Tibial nerve (tissue), 4 donors: ENCODE measurements around the gene DUSP1. TPM values are rescaled to one million over a fixed set of nuclear protein-coding genes. Genes with fewer than 3 reads are reported as not detected.

Experiments
- DNase-seq, 2 donors: peaks; one replicate each; pipeline ENCODE4 v3.0.0-alpha.2; 2019; ENCODE audit warnings: low spot score in 2 of 2
- H3K27ac ChIP-seq, 4 donors: fragments of 200-600 bp; sonication (generic) in 3 of 4; one replicate each; pipeline ENCODE4 v1.5.1; 2017 to 2019; ENCODE audit warnings: mild to moderate bottlenecking in 1 of 4
- H3K27me3 ChIP-seq, 2 donors: fragments of 200-600 bp; sonication (generic) in 1 of 2; one replicate each; pipeline versions ENCODE4 v1.5.1 to v1.6.0; 2017 to 2019
- H3K36me3 ChIP-seq, 3 donors: fragments of 200-600 bp; sonication (generic); one replicate each; pipeline ENCODE4 v1.5.1; 2018 to 2019
- H3K4me1 ChIP-seq, 4 donors: fragments of 200-600 bp; sonication (generic) in 3 of 4; one replicate each; pipeline ENCODE4 v1.5.1; 2017 to 2019
- H3K4me3 ChIP-seq, 4 donors: fragments of 200-600 bp; sonication (generic) in 3 of 4; one replicate each; pipeline ENCODE4 v1.5.1; 2017 to 2019; ENCODE audit warnings: mild to moderate bottlenecking in 1 of 4, moderate library complexity in 1 of 4
- H3K9me3 ChIP-seq, 4 donors: fragments of 200-600 bp; sonication (generic) in 3 of 4; one replicate each; pipeline ENCODE4 v1.5.1; 2017 to 2019
- CTCF ChIP-seq, 5 experiments: fragments of 200-600 bp in 3 of 5; fragments of 450-650 bp in 2 of 5; sonication (generic) in 3 of 5; IDR thresholded peaks; one replicate each; pipeline ENCODE4 v1.5.1; 2016 to 2019; ENCODE audit warnings: antibody characterized with exemption in 5 of 5, mild to moderate bottlenecking in 3 of 5, moderate library complexity in 2 of 5
- EP300 ChIP-seq, 2 donors: sonication (generic); formaldehyde crosslinking; IDR thresholded peaks; one replicate each; pipeline ENCODE4 v1.6.1; 2017; ENCODE audit warnings: antibody characterized with exemption in 2 of 2, mild to moderate bottlenecking in 1 of 2
- POLR2A ChIP-seq, 2 donors: fragments of 450-650 bp; IDR thresholded peaks; one replicate each; pipeline ENCODE4 v1.6.1; 2017; ENCODE audit warnings: antibody characterized with exemption in 2 of 2, mild to moderate bottlenecking in 2 of 2, moderate library complexity in 2 of 2
- WGBS, 2 donors: methylation state at CpG; one replicate each; pipeline ENCODE4 v1.1.5; 2018; 5-methylcytosine and 5-hydroxymethylcytosine counted together
- small RNA-seq: library from RNA; depleted of rRNA; stranded (forward); fragments of <200 nt; gene quantifications from one replicate; pipeline ENCODE3, GENCODE V24; 2016
- total RNA-seq, 4 donors: library from RNA; depleted of rRNA; stranded (reverse); fragments of >200 nt; gene quantifications; one replicate each; pipeline ENCODE4 v1.1.0, GENCODE V29; 2016

The DUSP1 gene
- total RNA-seq, 4 donors from 2014 or later: 1,787 to 2,412 (median 1,885) TPM

- 93 to 95% methylated on average over 4 of the region's 4 CpGs for WGBS, 2 donors
- H3K27me3 ChIP-seq: no peaks in the 10 kb centered on the region
- H3K9me3 ChIP-seq: no peaks in the 10 kb centered on the region
- no peaks in the 10 kb centered on the region for H3K36me3 ChIP-seq
- DNase-seq: no peak
- TF ChIP-seq POLR2A (IDR thresholded peaks at IDR 0.05) (no peak), EP300 (IDR thresholded peaks at IDR 0.05) (no peak), CTCF (IDR thresholded peaks at IDR 0.05) (no peak)
- H3K4me3 ChIP-seq: no peak overlapping the region
- H3K27ac ChIP-seq: no peak overlapping the region
- peaks cover 0 to 65% (median 28%) of the 10 kb centered on the region in 4 donors for H3K4me1 ChIP-seq
Measured at GRCh38 chr5:172719211-172719610, 51.8 kb downstream of the DUSP1 start.

- Histone ChIP-seq H3K27me3 (no peaks in the 10 kb centered on the region), H3K4me3 (no peak overlapping the region), H3K4me1 (peaks cover 0 to 65% (median 30%) of the 10 kb centered on the region in 4 donors), H3K27ac (no peak overlapping the region), H3K36me3 (no peaks in the 10 kb centered on the region), H3K9me3 (no peaks in the 10 kb centered on the region)
- no peak for DNase-seq
- WGBS, 2 donors: 98 to 99% methylated on average over 3 of the region's 3 CpGs
- TF ChIP-seq POLR2A (IDR thresholded peaks at IDR 0.05) (no peak), EP300 (IDR thresholded peaks at IDR 0.05) (no peak), CTCF (IDR thresholded peaks at IDR 0.05) (no peak)
Measured at GRCh38 chr5:172718527-172719114, 52.4 kb downstream of the DUSP1 start.

Small RNA genes lying within 50 kb of the gene (small RNA-seq; reads per million reads assigned to genes)
- gene AC022217.4 (not detected), gene RF00019 (not detected)

Other genes starting within 250 kb of the DUSP1 start
- 10 to 100 TPM; 33.6 to 98.8 (median 93.2) TPM for gene NEURL1B, start 129.9 kb downstream of the DUSP1 start, total RNA-seq
- 100 to 1,000 TPM in 2 of 4 donors, 10 to 100 TPM in 2; 60.9 to 123 (median 99.3) TPM for gene ERGIC1, start 63.1 kb upstream of the DUSP1 start, total RNA-seq
- gene RPL26L1, start 188.2 kb upstream of the DUSP1 start, total RNA-seq: 10 to 100 TPM in 3 of 4 donors, 1 to 10 TPM in 1; 6.1 to 30.8 (median 25.3) TPM
- 100 to 1,000 TPM in 1 of 4 donors, 10 to 100 TPM in 3; 88.8 to 121 (median 92.0) TPM for gene ATP6V0E1, start 212.6 kb upstream of the DUSP1 start, total RNA-seq